SH-SY5Y (cell line): Measurements from ENCODE around the gene SNTG2.

ENCODE experiments used
- GATA2 ChIP-seq: IDR thresholded peaks from 2 replicates; pipeline ENCODE4 v1.6.1; 2011; ENCODE audit warnings: mild to moderate bottlenecking, low read depth, low read length
- GATA3 ChIP-seq: IDR thresholded peaks from 2 replicates; pipeline ENCODE4 v1.6.1; 2011; ENCODE audit warnings: low read depth, mild to moderate bottlenecking, low read length, moderate library complexity

GRCh38 chr2:1162768-1163584 is 212.3 kb downstream of the SNTG2 start:
- no peak for TF ChIP-seq GATA2
- TF ChIP-seq GATA3 = no peak
